Activated CD4-positive, alpha-beta T cell treated with anti-CD3 and anti-CD28 coated beads, Interleukin-2, amount 50 U/mL, for 1 hour (primary cell): Measurements from ENCODE around the gene SHISA4.
"Not testable (repeated sequence)": the region's sequence is repeated elsewhere in the genome, so short reads cannot be mapped to it uniquely, and the experiment has no call there.

Source experiments
- DNase-seq: peaks from one replicate; pipeline ENCODE4 v3.0.0-alpha.2; 2020

SHISA4 gene

DNA sequence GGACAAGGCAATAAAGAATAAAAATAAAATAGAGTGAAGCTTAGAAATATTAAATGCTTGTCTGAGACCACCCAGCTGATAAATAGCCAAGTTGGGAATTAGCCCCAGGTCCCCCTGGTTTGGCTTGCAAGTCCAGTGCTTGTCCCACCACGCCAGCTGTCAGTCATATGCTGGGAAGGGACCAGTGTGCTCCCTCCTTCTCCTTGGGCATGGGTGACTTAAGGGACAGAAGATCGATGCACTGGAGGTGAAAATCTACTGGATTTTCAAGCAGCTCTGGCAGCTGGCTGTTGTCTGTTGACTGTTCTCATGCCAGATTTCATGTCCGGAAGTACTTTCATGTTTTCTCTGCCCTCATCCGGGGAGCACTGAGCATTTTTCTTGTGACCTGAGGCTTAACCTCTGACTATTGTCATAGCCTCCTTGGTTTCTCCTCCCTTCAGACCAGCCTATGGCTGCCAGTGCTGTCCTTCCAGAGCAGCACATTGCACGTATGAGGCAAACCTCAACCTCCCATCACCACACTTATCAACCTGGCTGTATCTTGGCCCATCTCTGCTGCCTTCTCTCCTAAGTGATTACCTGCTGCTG is 45.2 kb downstream of the SHISA4 start:
- DNase-seq: no peak

DNA sequence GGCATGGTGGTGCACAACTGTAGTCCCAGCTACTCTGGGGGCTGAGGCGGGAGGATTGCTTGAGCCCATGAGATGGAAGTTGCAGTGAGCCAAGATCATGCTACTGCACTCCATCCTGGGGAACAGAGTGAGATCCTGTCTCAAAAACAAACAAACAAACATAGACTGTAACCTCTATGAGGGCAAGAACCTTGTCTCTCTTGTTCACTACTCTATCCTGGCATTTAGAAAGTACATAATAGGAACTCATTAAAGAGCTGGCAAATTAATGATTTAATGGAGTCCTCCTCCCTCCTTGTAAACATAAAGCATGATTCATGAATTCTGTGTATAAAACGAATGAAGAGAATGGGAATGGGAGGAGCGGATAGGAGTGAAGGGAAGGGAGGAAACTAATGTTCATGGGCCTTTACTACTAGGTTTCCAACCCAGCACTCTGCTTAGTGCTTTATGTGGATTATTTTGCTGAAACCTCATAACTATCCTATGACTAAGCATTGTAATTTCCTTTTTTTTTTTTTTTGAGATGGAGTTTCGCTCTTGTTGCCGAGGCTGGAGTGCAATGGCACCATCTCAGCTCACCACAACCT is 49.0 kb downstream of the SHISA4 start:
- DNase-seq: no peak

DNA sequence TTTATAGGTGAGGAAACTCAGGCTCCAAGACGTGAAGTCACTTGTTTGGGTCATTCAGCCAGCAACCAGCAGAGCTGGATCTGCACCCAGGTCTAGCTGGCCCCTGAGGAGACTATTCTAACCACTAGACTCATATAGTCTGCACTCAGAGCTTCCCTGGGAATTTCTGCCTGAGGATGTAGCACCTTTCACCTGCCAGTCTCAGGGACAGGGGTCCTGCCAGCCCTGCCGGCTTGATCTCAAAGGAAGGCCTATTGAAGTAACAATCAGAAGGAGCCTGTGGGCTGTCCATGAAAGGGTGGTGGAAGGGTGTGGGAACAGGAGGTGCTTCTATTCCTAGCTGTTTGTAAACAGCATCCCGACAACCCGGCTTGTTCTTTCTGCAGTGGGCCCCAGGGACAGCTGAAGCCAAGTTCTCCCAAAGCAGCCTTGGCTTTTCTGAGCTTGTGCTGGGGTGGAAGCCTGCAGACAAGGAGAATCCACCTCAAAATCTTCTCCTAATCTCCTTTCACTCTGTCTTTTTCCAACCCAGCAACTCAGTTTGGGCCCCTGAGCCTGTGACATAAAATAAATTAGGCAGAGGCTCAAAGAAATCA is 49.8 kb downstream of the SHISA4 start:
- DNase-seq: no peak

DNA sequence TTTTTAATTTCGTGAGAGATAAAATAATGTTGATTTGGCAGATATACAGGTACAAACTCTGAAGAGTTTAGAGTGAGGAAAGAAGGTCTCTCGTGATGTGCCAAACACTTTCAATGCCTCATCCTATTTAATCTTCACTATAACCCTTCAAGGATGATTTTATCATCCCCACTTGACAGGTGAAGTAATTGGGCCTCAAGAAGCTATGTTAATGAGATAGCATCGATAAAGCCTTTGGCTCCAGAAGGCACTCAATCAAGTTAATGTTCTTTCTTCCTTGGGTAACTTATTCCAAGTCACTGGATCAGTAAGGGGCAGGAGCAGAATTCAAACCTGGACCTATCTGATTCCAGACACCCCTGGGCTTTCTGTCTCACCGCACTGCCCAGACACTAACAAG is 50.5 kb downstream of the SHISA4 start:
- no peak for DNase-seq

DNA sequence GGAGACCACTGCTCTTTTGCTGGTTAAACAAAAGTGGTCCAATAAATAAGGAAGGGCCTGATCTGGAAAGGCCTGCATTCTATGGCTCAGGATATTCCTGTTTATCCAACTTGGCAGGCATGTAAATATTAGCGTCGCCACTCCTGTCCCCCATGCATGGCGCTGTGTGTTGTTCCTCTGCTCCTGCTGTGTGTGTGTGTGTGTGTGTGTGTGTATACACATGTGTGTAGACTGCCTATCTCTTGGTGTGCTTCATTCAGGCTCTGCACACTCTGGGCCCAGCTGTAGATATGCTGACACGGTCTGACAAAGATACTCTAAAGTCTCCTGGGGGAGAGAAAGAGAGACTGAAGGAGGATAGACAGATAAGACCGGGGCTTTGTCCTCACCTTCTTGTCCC is 50.9 kb downstream of the SHISA4 start:
- no peak for DNase-seq

DNA sequence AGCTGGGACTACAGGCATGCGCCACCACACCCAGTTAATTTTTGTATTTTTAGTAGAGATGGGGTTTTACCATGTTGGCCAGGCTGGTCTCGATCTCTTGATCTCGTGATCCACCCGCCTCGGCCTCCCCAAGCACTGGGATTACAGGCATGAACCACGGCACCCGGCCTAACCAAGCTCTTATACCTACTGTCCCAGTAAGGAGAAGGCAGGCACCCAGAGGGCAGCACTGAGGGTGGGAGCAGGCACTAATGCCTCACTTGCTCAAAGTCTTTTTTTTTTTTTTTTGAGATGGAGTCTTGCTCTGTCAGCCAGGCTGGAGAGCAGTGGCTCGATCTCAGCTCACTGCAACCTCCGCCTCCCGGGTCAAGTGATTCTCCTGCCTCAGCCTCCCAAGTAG is 51.6 kb downstream of the SHISA4 start:
- DNase-seq: not testable (repeated sequence)

DNA sequence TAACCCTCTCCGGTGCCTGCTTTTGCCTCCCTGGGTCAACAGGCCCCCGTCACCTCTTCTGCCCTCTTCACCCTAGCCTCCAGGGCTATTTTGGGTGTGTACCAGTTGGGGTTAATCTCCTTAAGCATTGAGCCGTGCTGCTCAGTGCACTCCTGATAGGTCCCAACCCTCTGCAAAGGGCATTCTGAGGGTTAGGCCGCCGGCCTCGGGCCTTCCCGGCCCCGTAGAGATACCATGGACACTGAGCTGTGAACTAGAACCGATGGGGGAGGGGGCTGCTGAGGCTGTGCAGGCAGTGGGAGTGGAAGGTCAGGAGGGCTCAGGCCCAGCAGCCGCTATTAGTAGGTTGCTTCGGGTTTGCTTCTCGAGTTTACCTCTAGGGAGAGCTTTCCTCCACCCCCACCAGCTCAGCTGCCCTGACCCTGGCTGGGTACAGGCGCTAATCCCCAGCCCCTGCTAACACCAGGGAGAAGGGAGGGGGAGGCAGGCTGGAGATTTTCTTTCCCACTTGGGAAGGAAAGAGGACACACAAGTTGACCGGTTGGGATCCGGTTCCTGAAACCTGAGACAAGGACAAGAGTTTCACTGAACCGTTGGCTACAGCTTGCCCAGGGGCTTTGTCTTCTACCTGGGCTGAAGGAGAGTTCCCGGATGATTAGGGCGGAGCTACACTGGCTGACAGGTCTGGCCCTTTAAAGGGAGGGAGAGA is 52.9 kb downstream of the SHISA4 start:
- DNase-seq: no peak

DNA sequence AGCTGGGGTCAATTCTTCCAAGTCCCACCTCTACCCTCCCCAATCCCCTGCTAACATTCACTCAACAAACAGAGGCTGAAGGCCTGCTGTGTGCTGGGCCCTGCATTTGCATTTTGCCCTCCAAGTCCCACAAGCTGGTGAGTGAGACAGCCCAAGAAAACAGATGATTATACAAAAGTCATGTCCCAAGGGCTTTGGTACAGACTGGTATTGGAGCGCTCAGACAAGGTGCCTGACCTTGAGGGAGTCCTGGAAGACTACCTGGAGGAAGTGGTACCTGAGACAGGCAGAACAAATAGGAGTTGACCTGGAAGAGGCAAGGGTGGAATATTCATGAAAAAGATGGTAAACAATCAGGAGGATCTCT is 53.4 kb downstream of the SHISA4 start:
- DNase-seq: no peak
